HG03159 (cell line): Measurements from ENCODE around the gene TRNAU1AP.
"Not testable (repeated sequence)": the region's sequence is repeated elsewhere in the genome, so short reads cannot be mapped to it uniquely, and the experiment has no call there.

Experiments used
- ATAC-seq: cut with Tn5 transposase; IDR thresholded peaks from one replicate; pipeline ENCODE4 v1.9.1; 2021; ENCODE audit warnings: mild to moderate bottlenecking, moderate library complexity; ENCODE audit not compliant: unreplicated experiment

The TRNAU1AP gene

GRCh38 chr1:28552758-28553663 lies at the start of gene TRNAU1AP:
TRNAU1AP (plus strand) TSS chr1:28553085; CDS start chr1:28553111, 26 bp downstream.
- peak; percentile 80 for ATAC-seq

GRCh38 chr1:28503117-28503516 lies 49.8 kb upstream of the TRNAU1AP start:
- ATAC-seq, result no peak

GRCh38 chr1:28505406-28506187 lies 47.3 kb upstream of the TRNAU1AP start, which contains the start of gene RCC1:
RCC1 (plus strand) TSS chr1:28506043; CDS start chr1:28529867, 23,824 bp downstream.
- ATAC-seq, result peak; percentile 77

DNA sequence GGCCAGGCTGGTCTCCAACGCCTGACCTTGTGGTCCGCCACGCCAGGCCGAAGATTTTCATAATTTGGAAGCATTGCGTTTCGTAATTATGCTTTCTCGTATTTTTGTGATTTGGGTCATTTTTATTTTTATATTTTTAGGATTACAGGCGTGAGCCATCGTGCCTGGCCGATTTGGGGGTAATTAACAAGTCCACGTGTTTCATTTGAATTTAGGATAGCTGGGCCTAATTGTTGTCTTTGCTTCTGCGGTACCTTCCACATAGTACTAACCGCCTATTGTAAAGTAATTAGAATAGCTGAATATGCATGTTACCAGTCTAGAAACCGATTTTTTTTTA lies 46.0 kb upstream of the TRNAU1AP start:
- ATAC-seq, result no peak

- no peak for ATAC-seq
These were observed 45.6 kb upstream of the TRNAU1AP start for GRCh38 chr1:28507247-28507645.

DNA sequence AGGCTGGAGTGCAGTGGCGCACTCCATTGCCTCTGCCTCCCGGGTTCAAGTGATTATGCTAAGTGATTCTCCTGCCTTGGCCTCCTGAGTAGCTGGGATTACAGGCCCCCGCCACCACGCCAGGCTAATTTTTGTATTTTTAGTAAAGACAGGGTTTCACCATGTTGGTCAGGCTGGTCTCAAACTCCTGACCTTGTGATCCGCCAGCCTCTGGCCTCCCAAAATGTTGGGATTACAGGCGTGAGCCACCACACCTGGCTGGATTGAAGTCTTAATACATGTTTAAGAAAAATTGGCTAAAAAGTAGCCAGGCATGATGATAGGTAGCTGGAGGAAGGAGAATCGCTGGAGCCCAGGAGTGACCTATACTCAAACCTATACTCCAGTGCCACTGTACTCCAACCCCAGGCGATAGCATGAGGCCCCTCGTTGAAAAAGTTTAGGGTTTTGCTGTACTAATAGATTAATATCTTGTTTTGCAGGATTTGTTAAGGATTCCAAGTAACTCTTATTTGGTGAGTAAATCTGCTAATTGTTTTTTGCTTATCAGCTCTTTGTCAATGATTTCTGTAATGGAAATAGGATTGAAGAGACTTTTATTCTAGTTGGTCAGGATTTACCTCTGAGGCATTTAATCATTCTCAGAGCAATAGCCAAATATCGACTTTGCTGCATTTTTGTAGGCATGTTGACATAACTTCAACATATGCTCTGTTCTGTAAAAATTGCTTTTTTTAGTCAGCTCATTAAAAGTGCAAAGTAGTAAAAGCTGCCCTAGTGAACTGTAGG lies 45.0 kb upstream of the TRNAU1AP start:
- no peak for ATAC-seq

- no peak for ATAC-seq
These were observed 44.5 kb upstream of the TRNAU1AP start for GRCh38 chr1:28508435-28508754.

DNA sequence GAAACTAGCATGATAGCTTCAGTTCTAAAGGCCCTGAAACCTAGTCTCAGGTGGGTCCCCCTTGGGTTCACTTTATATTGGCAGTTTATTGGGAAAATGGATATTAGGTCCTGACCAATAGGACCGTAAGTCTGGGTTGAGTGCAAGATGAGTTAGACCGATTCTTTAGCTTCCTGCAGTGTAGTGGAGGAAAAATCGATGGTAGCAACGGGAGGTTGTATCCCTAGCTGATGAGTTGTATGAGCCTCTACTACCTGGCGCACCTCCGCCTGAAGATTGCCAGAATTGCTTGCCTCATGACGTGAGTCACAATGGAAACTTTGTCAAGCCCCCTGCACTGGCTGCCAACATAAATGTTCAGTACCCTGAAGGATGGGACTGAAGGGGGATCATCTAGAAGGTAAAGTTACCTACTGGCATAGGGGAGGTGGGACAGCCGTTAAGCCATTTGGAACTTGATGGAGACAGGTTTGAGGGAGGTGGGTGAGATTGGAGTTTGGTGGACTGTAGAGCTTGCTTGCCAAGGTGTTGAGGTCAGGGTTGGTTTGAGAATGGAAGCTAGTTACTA lies 43.1 kb upstream of the TRNAU1AP start:
- no peak for ATAC-seq

- ATAC-seq, result no peak
These were observed 42.5 kb upstream of the TRNAU1AP start for GRCh38 chr1:28510273-28510969.

- no peak for ATAC-seq
These were observed 41.9 kb upstream of the TRNAU1AP start for GRCh38 chr1:28510970-28511440.

DNA sequence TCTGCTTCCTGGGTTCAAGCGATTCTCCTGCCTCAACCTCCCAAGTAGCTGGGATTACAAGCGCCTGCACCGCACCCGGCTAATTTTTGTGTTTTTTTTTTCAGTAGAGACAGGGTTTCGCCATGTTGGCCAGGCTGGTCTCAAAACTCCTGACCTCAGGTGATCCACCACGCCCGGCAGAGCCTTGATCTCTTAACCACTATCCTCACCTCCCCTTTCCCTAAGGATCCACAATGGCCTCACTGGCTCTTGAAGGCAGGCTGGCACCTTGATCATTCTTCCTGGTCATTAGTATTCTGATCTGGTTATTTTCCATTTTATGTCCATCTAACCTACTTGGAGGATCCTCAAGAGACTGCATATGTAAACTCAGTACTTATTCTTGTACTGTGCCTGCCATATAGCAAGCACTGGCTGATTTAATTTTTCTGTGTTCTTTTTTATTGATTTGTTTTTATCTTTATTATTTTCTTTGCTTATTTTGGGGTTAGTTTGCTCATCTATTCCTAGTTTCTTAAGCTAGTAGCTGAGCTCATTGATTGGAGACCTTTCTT lies 40.8 kb upstream of the TRNAU1AP start:
- no peak for ATAC-seq

DNA sequence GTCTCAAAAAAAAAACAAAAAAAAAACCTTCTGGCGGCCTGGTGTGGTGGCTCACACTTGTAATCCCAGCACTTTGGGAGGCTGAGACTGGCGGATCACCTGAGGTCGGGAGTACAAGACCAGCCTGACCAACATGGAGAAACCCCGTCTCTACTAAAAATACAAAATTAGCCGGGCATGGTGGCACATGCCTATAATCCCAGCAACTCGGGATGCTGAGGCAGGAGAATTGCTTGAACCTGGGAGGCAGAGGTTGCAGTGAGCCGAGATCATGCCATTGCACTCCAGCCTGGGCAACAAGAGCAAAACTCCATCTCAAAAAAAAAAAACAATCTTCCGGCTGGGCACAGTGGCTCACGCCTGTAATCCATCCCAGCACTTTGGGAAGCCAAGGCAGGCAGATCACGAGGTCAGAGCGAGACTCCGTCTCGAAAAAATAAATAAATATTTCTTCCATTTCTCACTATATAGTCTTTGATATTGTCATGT lies 38.4 kb upstream of the TRNAU1AP start:
- ATAC-seq, result not testable (repeated sequence)

DNA sequence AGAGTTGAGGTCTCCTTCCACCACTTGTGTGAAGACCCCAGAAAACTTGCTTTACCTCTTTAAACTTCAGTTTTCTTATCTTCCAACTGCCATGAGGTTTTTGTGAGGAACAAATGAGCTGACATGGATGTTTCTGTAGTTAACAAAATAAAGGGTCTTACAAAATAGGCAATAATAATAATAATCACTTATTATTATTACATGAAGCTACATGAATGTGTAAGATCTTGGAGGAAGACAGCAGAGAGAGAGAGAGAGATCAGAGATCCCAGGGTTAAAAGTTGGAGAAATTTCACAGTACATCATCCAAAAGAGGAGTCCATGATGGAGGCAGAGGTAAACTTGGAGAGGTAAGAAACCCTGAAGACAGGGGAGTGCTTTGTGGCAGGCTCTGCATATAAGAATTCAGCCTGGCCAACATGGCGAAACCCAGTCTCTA lies 36.3 kb upstream of the TRNAU1AP start:
- ATAC-seq, result no peak

GRCh38 chr1:28517649-28517999 lies 35.3 kb upstream of the TRNAU1AP start:
- no peak for ATAC-seq

DNA sequence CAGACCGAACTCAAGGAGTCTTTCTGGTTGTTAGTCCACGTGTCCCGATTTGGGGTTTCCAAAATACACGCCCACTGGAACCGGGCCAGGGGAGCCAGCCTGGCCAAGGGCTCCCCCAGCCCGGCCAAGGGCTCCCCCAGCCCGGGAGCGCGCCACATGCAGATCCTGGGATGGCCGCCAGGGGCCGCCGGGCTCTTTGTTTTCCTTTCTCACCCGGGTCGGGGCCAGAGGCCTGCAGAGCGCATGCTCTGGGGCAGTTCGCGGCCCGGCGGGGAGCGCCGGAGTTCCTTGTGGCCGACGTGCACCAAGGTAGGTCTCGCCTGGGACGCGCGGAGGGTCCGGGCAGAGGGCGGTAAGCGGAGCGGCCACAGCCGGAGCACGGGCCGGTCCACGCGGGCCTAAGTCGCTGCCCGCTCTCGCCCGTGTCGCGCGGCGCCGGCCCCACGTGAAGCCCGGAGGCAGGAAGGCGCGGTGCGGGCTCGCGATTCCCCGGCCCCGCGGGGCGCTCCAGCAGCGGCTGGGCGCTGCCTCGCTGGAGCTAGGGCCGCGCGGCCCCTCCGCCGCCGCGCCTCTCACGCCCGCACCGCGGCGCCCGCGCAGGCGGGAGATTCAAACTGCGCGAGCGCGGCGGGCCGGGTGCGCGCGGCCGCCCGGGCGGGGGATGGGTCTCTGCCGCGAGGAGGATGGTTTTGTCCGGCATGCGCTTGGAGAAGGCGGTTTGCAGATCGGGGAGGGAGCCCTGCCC lies 34.7 kb upstream of the TRNAU1AP start:
- ATAC-seq, result peak; percentile 71

- no peak for ATAC-seq
These were observed 34.0 kb upstream of the TRNAU1AP start for GRCh38 chr1:28518745-28519341.

GRCh38 chr1:28519946-28520725 lies 32.7 kb upstream of the TRNAU1AP start:
- no peak for ATAC-seq

- not testable (repeated sequence) for ATAC-seq
These were observed 32.1 kb upstream of the TRNAU1AP start for GRCh38 chr1:28520796-28521195.
